Gastrocnemius medialis (tissue), 4 donors: ENCODE results near the gene MAPK12. TPM values are rescaled to one million over a fixed set of nuclear protein-coding genes. Genes with fewer than 3 reads are reported as not detected.

Source experiments
- ATAC-seq, 2 donors: fragments of 150-250 bp; one replicate each; pipeline ENCODE4 v1.9.1; 2016
- DNase-seq, 2 donors: peaks; one replicate each; pipeline ENCODE4 v3.0.0-alpha.2; 2019
- H3K27ac ChIP-seq, 4 donors: fragments of 200-600 bp; sonication (generic); 1 replicate in 1 of 4; 2 replicates in 3 of 4; pipeline ENCODE4 v1.5.1; 2016 to 2018; ENCODE audit warnings: mild to moderate bottlenecking in 2 of 4, moderate library complexity in 1 of 4
- H3K27me3 ChIP-seq, 3 donors: fragments of 200-600 bp; sonication (generic) in 2 of 3; 1 replicate in 1 of 3; 2 replicates in 2 of 3; pipeline versions ENCODE4 v1.5.1 to v1.6.0; 2016 to 2019; ENCODE audit warnings: mild to moderate bottlenecking in 1 of 3, moderate library complexity in 1 of 3
- H3K36me3 ChIP-seq, 2 donors: fragments of 200-600 bp; sonication (generic) in 1 of 2; one replicate each; pipeline ENCODE4 v1.5.1; 2017 to 2018
- H3K4me1 ChIP-seq, 2 donors: fragments of 200-600 bp; sonication (generic) in 1 of 2; one replicate each; pipeline ENCODE4 v1.5.1; 2016 to 2017; ENCODE audit warnings: mild to moderate bottlenecking in 2 of 2
- H3K4me3 ChIP-seq, 4 donors: fragments of 200-600 bp; sonication (generic) in 3 of 4; 1 replicate in 1 of 4; 2 replicates in 3 of 4; pipeline ENCODE4 v1.5.1; 2016 to 2019; ENCODE audit warnings: mild to moderate bottlenecking in 2 of 4
- H3K9me3 ChIP-seq, 3 donors: fragments of 200-600 bp; sonication (generic) in 2 of 3; 1 replicate in 1 of 3; 2 replicates in 2 of 3; pipeline ENCODE4 v1.5.1; 2016 to 2019
- CTCF ChIP-seq, 5 experiments: fragments of 450-650 bp in 3 of 5; fragments of 200-600 bp in 2 of 5; sonication (generic) in 2 of 5; IDR thresholded peaks in 4 of 5; conservative IDR thresholded peaks in 1 of 5; 1 replicate in 4 of 5; 2 replicates in 1 of 5; pipeline ENCODE4 v1.5.1; 2016 to 2019; ENCODE audit warnings: antibody characterized with exemption in 5 of 5, mild to moderate bottlenecking in 3 of 5, moderate library complexity in 3 of 5
- POLR2A ChIP-seq, 2 donors: fragments of 450-650 bp; IDR thresholded peaks; one replicate each; pipeline ENCODE4 v1.6.1; 2017; ENCODE audit warnings: antibody characterized with exemption in 2 of 2, mild to moderate bottlenecking in 2 of 2, moderate library complexity in 2 of 2
- in situ Hi-C, 4 donors: fragments of 200-750 bp; cut with MboI; loops; one replicate each; pipeline versions ENCODE4 v1.15.0 to v1.8.0; 2017; ENCODE audit warnings: low sequenced_read_pairs in 4 of 4
- intact Hi-C: fragments of 100-400 bp; cut with DNase I; formaldehyde crosslinking; loops from one replicate; pipeline ENCODE4 v1.15.1; 2023; ENCODE audit warnings: low total_unique reads
- total RNA-seq, 4 donors: library from RNA; depleted of rRNA; stranded (reverse); fragments of >200 nt; gene quantifications; one replicate each; pipeline versions ENCODE4 v1.1.0 to v1.2.3, GENCODE V29; 2016

Gene MAPK12
- total RNA-seq, 4 donors from 2014 or later, result 126 to 290 (median 219) TPM

DNA sequence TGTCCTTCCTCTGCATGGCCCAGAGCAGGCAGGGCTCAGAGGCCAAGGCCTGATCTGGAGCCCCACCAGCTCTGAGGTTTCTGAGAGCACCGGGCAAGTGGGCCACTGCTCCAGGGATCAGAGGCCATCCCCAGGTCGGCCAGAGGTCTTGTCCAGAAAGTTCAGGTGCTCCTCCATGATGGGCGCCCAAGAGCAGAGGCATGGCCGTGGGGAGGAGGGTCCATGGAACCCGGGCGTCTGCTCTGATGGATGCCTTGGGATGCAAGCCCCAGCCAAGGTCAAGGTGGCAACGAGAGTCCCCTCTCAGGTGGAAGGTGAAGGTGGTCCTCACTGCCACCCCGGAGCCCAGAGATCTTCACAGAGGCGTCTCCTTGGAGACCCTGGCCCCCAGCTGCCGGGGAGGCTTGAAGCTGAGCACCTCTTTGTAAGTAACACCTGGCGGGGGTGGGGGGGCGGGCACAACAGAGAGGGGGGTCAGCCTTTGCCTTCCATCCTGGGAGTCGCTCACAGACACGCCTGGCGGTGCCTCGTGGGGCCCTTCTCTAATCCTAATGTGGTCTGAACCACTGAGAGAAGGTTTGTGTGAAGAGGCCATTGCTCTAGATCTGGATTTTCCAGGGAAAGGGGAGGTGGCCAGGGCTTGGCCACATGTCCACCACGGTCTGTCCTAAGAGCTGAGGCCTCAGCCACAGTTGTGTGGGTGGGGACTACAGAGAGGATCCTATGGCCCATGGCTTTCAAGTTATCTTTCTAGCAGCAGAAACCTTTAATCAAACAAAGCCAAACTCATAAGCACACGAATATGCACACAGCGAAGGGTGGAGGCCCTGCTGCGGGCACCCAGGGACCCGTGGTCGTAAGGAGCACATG is 8.2 kb downstream of the MAPK12 start:
- Histone ChIP-seq H3K27me3 (no peaks in the 10 kb centered on the region), H3K36me3 (peaks cover 0 to 12% of the 10 kb centered on the region in 2 donors), H3K27ac (peak overlapping the region; percentile 14 to 99 (median 78)), H3K4me1 (peaks cover 35 to 49% of the 10 kb centered on the region in 2 donors), H3K9me3 (no peaks in the 10 kb centered on the region), H3K4me3 (no peak overlapping the region)
- in situ Hi-C loops (loop anchor here in 2 of 4 donors (10.0 kb wide), 2 partner anchors 72 to 82 kb away; partner anchors contain the start of gene DENND6B (in 1 of the 2)), intact Hi-C loops (loop anchor here (5.0 kb wide), 1 partner anchor 41 kb away; no protein-coding TSS in a partner anchor)
- ATAC-seq (no peak), DNase-seq (no peak)
- TF ChIP-seq CTCF (IDR thresholded peaks at IDR 0.05 in 4 of 5, conservative IDR thresholded peaks at IDR 0.05 in 1 of 5) (no peak), POLR2A (IDR thresholded peaks at IDR 0.05) (no peak)

DNA sequence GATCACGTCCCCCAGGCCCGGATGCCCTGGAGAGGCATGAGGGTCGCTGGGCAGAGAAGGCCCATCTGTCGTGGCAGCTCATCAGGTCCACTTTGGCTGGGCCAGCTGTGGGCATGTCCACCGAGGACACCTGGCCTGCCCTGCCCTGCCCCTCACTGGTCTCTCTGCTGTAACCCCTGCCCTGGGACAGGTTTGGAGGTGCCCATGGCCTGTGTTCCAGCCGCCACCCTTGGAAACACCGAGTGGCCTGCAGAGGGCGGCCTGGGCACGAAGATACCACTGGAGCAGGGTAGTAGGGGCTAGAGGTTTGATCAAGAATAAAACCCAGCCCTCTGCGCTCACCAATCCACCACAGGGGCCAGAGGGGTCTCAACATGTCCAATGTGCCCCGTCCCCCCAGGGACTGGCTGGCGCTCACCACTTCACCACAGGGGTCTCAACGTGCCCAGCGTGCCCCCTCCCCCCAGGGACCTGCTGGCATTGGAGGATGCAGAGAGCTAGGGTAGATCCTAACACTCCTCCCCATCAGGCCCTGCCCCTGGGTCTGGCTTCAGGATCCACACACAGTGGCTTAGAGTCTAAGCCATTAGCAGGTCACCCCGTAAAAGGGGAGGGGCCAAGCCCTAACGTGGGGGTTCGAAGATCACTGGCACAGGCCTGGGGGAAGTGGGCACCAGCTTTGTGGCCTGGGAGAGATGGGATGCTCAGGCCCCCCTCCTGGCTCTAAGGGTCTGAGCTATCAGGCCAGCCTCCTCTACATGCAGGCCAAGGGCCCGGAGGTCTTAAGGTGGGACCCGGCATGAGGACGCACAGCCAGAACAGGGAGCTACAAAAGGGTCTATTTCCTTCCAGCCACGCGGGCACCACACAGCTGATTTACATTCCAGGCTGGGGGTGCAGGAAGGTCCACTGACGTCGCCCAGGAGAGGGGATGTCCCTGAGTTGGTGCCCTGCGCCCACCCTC is 9.1 kb downstream of the MAPK12 start:
- DNase-seq (peak; percentile 57 to 76), ATAC-seq (peak; percentile 55 to 63)
- in situ Hi-C loops (loop anchor here in 2 of 4 donors (10.0 kb wide), 2 partner anchors 72 to 82 kb away; partner anchors contain the start of gene DENND6B (in 1 of the 2)), intact Hi-C loops (loop anchor here (1.0 to 5.0 kb wide), 2 partner anchors 16 to 40 kb away; no protein-coding TSS in a partner anchor)
- H3K27ac ChIP-seq, result peak overlapping the region; percentile 62 to 97 (median 75)
- peak overlapping the region in 1 of 4 donors; percentile 59 for H3K4me3 ChIP-seq
- no peaks in the 10 kb centered on the region for H3K27me3 ChIP-seq
- H3K4me1 ChIP-seq, result peaks cover 27 to 40% of the 10 kb centered on the region in 2 donors
- peak; percentile 66 to 82 (median 75) for TF ChIP-seq CTCF (IDR thresholded peaks at IDR 0.05 in 4 of 5, conservative IDR thresholded peaks at IDR 0.05 in 1 of 5)
- no peak for TF ChIP-seq POLR2A (IDR thresholded peaks at IDR 0.05)
- H3K36me3 ChIP-seq, result peaks cover 0 to 12% of the 10 kb centered on the region in 2 donors
- no peaks in the 10 kb centered on the region for H3K9me3 ChIP-seq

DNA sequence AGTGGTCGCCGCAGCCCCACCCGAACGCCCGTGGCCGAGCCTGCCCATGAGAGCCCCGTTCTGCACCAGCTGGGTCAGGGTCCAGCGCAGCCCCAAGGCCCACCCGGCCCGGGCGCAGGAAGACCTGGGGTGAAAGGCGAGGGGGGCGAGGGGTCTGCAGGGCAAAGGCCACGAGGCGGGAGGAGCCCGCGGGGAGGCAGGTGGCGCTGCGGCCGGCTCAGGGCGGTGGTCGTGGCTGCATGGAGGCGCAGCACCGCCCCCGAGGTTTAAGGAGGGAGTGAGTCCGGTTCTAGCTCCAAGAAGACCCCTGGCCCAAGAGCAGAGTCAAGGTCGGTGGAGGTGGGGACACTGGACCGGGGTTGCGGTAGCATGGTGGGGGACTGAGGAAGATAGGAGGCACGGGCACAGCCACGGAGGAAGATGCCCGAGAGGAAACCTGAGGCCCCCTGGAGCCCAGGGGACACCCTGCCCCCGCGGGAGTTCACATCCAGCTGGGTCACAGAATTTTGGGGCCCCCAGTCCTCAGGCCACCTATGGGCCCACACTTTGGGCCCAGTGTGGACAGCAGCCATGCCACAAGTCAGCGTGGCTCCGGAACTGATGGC is 9.9 kb downstream of the MAPK12 start:
- H3K27ac ChIP-seq, result peak overlapping the region; percentile 62 to 97 (median 75)
- in situ Hi-C loops, result loop anchor here in 2 of 4 donors (10.0 kb wide), 2 partner anchors 73 to 83 kb away; partner anchors contain the start of gene DENND6B (in 1 of the 2)
- intact Hi-C loops, result loop anchor here (1.0 to 5.0 kb wide), 2 partner anchors 17 to 39 kb away; no protein-coding TSS in a partner anchor
- DNase-seq (no peak), ATAC-seq (no peak)
- H3K4me3 ChIP-seq, result peak overlapping the region; percentile 59 to 68 (median 62)
- TF ChIP-seq CTCF (IDR thresholded peaks at IDR 0.05 in 4 of 5, conservative IDR thresholded peaks at IDR 0.05 in 1 of 5) (no peak), POLR2A (IDR thresholded peaks at IDR 0.05) (no peak)
- no peaks in the 10 kb centered on the region for H3K9me3 ChIP-seq
- no peaks in the 10 kb centered on the region for H3K27me3 ChIP-seq
- H3K4me1 ChIP-seq, result peaks cover 19 to 32% of the 10 kb centered on the region in 2 donors
- H3K36me3 ChIP-seq, result peaks cover 0 to 12% of the 10 kb centered on the region in 2 donors
